BLaER1 treated with 17β-estradiol and CSF1 and Interleukin-3, amounts not matched to agents 10 nM and 100 nM (cell line): Measurements from ENCODE around the gene ZNF160.
"Not testable (repeated sequence)": the region's sequence is repeated elsewhere in the genome, so short reads cannot be mapped to it uniquely, and the experiment has no call there.

ENCODE experiments used
- H3K27ac ChIP-seq, 11 experiments: shearing (Covaris generic); formaldehyde crosslinking; 2 replicates each; pipeline ENCODE4 v1.8.1; 2022
- H3K27me3 ChIP-seq, 11 experiments: shearing (Covaris generic); formaldehyde crosslinking; 2 replicates each; pipeline ENCODE4 v1.8.1; 2022
- H3K36me3 ChIP-seq, 11 experiments: shearing (Covaris generic); formaldehyde crosslinking; 2 replicates each; pipeline ENCODE4 v1.8.1; 2022
- H3K4me1 ChIP-seq, 10 experiments: shearing (Covaris generic); formaldehyde crosslinking; 2 replicates each; pipeline ENCODE4 v1.8.1; 2022
- H3K4me2 ChIP-seq, 11 experiments: shearing (Covaris generic); formaldehyde crosslinking; 2 replicates each; pipeline ENCODE4 v1.8.1; 2022
- H3K4me3 ChIP-seq, 10 experiments: shearing (Covaris generic); formaldehyde crosslinking; 2 replicates each; pipeline ENCODE4 v1.8.1; 2022
- H3K9ac ChIP-seq, 11 experiments: shearing (Covaris generic); formaldehyde crosslinking; 2 replicates each; pipeline ENCODE4 v1.8.1; 2022
- H3K9me3 ChIP-seq, 11 experiments: shearing (Covaris generic); formaldehyde crosslinking; replicated peaks in 1 of 11; 2 replicates each; pipeline ENCODE4 v1.8.1; 2022
- H4K20me1 ChIP-seq, 11 experiments: shearing (Covaris generic); formaldehyde crosslinking; 2 replicates each; pipeline ENCODE4 v1.8.1; 2022
- Cebpa-rat ChIP-seq, 11 experiments: shearing (Covaris generic); IDR thresholded peaks; 2 replicates each; pipeline ENCODE4 v1.8.1; 2022

Gene ZNF160

GRCh38 chr19:53130506-53130905 lies 27.3 kb upstream of the ZNF160 start:
- H3K27ac ChIP-seq, result no peak overlapping the region
- peaks cover 8 to 17% (median 12%) of the 10 kb centered on the region in 10 experiments; a peak in 18 of 20 replicates for H3K4me1 ChIP-seq
- H3K36me3 ChIP-seq, result peaks cover 0 to 3% (median 0%) of the 10 kb centered on the region in 11 experiments; a peak in 1 of 22 replicates
- no peak for TF ChIP-seq Cebpa-rat (IDR thresholded peaks at IDR 0.05)
- no peak overlapping the region for H3K4me3 ChIP-seq
- H3K9me3 ChIP-seq, result peaks cover 3 to 23% (median 14%) of the 10 kb centered on the region in 11 experiments; a peak in 17 of 22 replicates
- H3K9ac ChIP-seq, result no peak overlapping the region
- no peaks in the 10 kb centered on the region for H3K27me3 ChIP-seq
- H3K4me2 ChIP-seq, result peak overlapping the region in 2 of 11 experiments; percentile 40 to 83; a peak in 3 of 22 replicates
- no peaks in the 10 kb centered on the region for H4K20me1 ChIP-seq

- not testable (repeated sequence) for H3K4me3 ChIP-seq, H4K20me1 ChIP-seq, H3K27ac ChIP-seq, H3K27me3 ChIP-seq, H3K4me2 ChIP-seq, H3K36me3 ChIP-seq, H3K9me3 ChIP-seq, H3K9ac ChIP-seq
- peaks cover 12 to 29% (median 20%) of the 10 kb centered on the region in 10 experiments; a peak in 19 of 20 replicates for H3K4me1 ChIP-seq
Measured at GRCh38 chr19:53126733-53127526, 23.7 kb upstream of the ZNF160 start.

- Histone ChIP-seq H3K36me3 (peaks cover 0 to 28% (median 4%) of the 10 kb centered on the region in 11 experiments; a peak in 6 of 22 replicates), H3K4me2 (peak overlapping the region in 6 of 11 experiments; percentile 17 to 45 (median 34); a peak in 8 of 22 replicates), H3K27me3 (no peaks in the 10 kb centered on the region), H4K20me1 (no peaks in the 10 kb centered on the region), H3K9me3 (peaks cover 0 to 13% (median 9%) of the 10 kb centered on the region in 11 experiments; a peak in 16 of 22 replicates), H3K4me3 (no peak overlapping the region), H3K4me1 (peaks cover 0 to 22% (median 12%) of the 10 kb centered on the region in 10 experiments; a peak in 11 of 20 replicates), H3K9ac (no peak overlapping the region), H3K27ac (no peak overlapping the region)
- no peak for TF ChIP-seq Cebpa-rat (IDR thresholded peaks at IDR 0.05)
Measured at GRCh38 chr19:53123400-53123799, 20.2 kb upstream of the ZNF160 start.

GRCh38 chr19:53112286-53112685 lies 9.1 kb upstream of the ZNF160 start:
- Histone ChIP-seq H3K4me1 (0 out of 20 replicates have a peak, but pooled peaks cover 0 to 5% (median 0%) of the 10 kb centered on the region in 10 experiments), H3K27me3 (no peaks in the 10 kb centered on the region), H3K9ac (no peak overlapping the region), H4K20me1 (no peaks in the 10 kb centered on the region), H3K9me3 (peaks cover 24 to 94% (median 55%) of the 10 kb centered on the region in 11 experiments), H3K27ac (no peak overlapping the region), H3K36me3 (peaks cover 57 to 94% (median 74%) of the 10 kb centered on the region in 11 experiments), H3K4me2 (no peak overlapping the region), H3K4me3 (no peak overlapping the region)
- TF ChIP-seq Cebpa-rat (IDR thresholded peaks at IDR 0.05), result no peak

- H3K27ac ChIP-seq, result no peak overlapping the region
- TF ChIP-seq Cebpa-rat (IDR thresholded peaks at IDR 0.05), result no peak
- H4K20me1 ChIP-seq, result no peaks in the 10 kb centered on the region
- H3K4me3 ChIP-seq, result no peak overlapping the region
- H3K36me3 ChIP-seq, result peaks cover 38 to 67% (median 49%) of the 10 kb centered on the region in 11 experiments
- peaks cover 7 to 67% (median 33%) of the 10 kb centered on the region in 11 experiments; a peak in 21 of 22 replicates for H3K9me3 ChIP-seq
- peaks cover 0 to 5% (median under 1%) of the 10 kb centered on the region in 10 experiments; a peak in 7 of 20 replicates for H3K4me1 ChIP-seq
- no peak overlapping the region for H3K9ac ChIP-seq
- no peaks in the 10 kb centered on the region for H3K27me3 ChIP-seq
- H3K4me2 ChIP-seq, result no peak overlapping the region
Measured at GRCh38 chr19:53109527-53109926, 6.3 kb upstream of the ZNF160 start.

GRCh38 chr19:53102756-53103233 lies 427 bp downstream of the ZNF160 start:
- Histone ChIP-seq H3K27me3 (no peaks in the 10 kb centered on the region), H3K4me1 (peaks cover 24 to 38% (median 30%) of the 10 kb centered on the region in 10 experiments), H3K9ac (peak overlapping the region; percentile 87 to 100 (median 98)), H3K4me2 (peak overlapping the region; percentile 89 to 100 (median 94)), H4K20me1 (peaks cover 16 to 45% (median 34%) of the 10 kb centered on the region in 11 experiments; a peak in 17 of 22 replicates), H3K27ac (peak overlapping the region; percentile 88 to 99 (median 98)), H3K36me3 (peaks cover 23 to 36% (median 28%) of the 10 kb centered on the region in 11 experiments), H3K4me3 (peak overlapping the region; percentile 77 to 99 (median 98)), H3K9me3 (peaks cover 0 to 9% (median 0%) of the 10 kb centered on the region in 11 experiments; a peak in 7 of 22 replicates)
- no peak for TF ChIP-seq Cebpa-rat (IDR thresholded peaks at IDR 0.05)

GRCh38 chr19:53102206-53102755 lies 941 bp downstream of the ZNF160 start:
- Histone ChIP-seq H4K20me1 (peaks cover 21 to 50% (median 39%) of the 10 kb centered on the region in 11 experiments; a peak in 17 of 22 replicates), H3K4me3 (peak overlapping the region; percentile 77 to 99 (median 98)), H3K27me3 (no peaks in the 10 kb centered on the region), H3K4me1 (peaks cover 24 to 38% (median 30%) of the 10 kb centered on the region in 10 experiments), H3K4me2 (peak overlapping the region; percentile 89 to 100 (median 94)), H3K9ac (peak overlapping the region; percentile 87 to 100 (median 98)), H3K27ac (peak overlapping the region; percentile 88 to 99 (median 98)), H3K9me3 (peaks cover 0 to 8% (median 0%) of the 10 kb centered on the region in 11 experiments; a peak in 3 of 22 replicates), H3K36me3 (peaks cover 28 to 38% (median 33%) of the 10 kb centered on the region in 11 experiments)
- no peak for TF ChIP-seq Cebpa-rat (IDR thresholded peaks at IDR 0.05)

GRCh38 chr19:53101518-53101917 lies 1.7 kb downstream of the ZNF160 start:
- Histone ChIP-seq H3K4me3 (peak overlapping the region; percentile 77 to 99 (median 98)), H4K20me1 (peaks cover 21 to 51% (median 40%) of the 10 kb centered on the region in 11 experiments; a peak in 17 of 22 replicates), H3K9me3 (peaks cover 0 to 8% (median 0%) of the 10 kb centered on the region in 11 experiments; a peak in 3 of 22 replicates), H3K27me3 (no peaks in the 10 kb centered on the region), H3K36me3 (peaks cover 29 to 40% (median 34%) of the 10 kb centered on the region in 11 experiments), H3K9ac (peak overlapping the region in 10 of 11 experiments; percentile 87 to 100 (median 98); a peak in 20 of 22 replicates), H3K4me2 (peak overlapping the region; percentile 89 to 100 (median 94)), H3K27ac (peak overlapping the region in 8 of 11 experiments; percentile 88 to 99 (median 98); a peak in 11 of 22 replicates), H3K4me1 (peaks cover 24 to 38% (median 30%) of the 10 kb centered on the region in 10 experiments)
- TF ChIP-seq Cebpa-rat (IDR thresholded peaks at IDR 0.05), result no peak

- not testable (repeated sequence) for H3K27ac ChIP-seq, H3K4me2 ChIP-seq, H3K4me3 ChIP-seq, H3K9me3 ChIP-seq, H3K9ac ChIP-seq, H3K27me3 ChIP-seq
- peaks cover 49 to 67% (median 57%) of the 10 kb centered on the region in 11 experiments for H3K36me3 ChIP-seq
- peaks cover 34 to 76% (median 55%) of the 10 kb centered on the region in 11 experiments; a peak in 18 of 22 replicates for H4K20me1 ChIP-seq
- peaks cover 20 to 34% (median 23%) of the 10 kb centered on the region in 10 experiments for H3K4me1 ChIP-seq
Measured at GRCh38 chr19:53098570-53098969, 4.7 kb downstream of the ZNF160 start.

GRCh38 chr19:53096982-53097690 lies 6.1 kb downstream of the ZNF160 start:
- H3K9ac ChIP-seq, H3K27me3 ChIP-seq, H3K4me2 ChIP-seq, H3K27ac ChIP-seq, H3K9me3 ChIP-seq, H3K4me3 ChIP-seq: not testable (repeated sequence)
- peaks cover 16 to 31% (median 18%) of the 10 kb centered on the region in 10 experiments for H3K4me1 ChIP-seq
- H3K36me3 ChIP-seq, result peaks cover 64 to 81% (median 72%) of the 10 kb centered on the region in 11 experiments
- H4K20me1 ChIP-seq, result peaks cover 30 to 87% (median 61%) of the 10 kb centered on the region in 11 experiments; a peak in 19 of 22 replicates

GRCh38 chr19:53096579-53096978 lies 6.6 kb downstream of the ZNF160 start:
- H3K9me3 ChIP-seq, H3K4me3 ChIP-seq, H3K27ac ChIP-seq, H3K9ac ChIP-seq, H3K27me3 ChIP-seq, H3K4me2 ChIP-seq: not testable (repeated sequence)
- H3K36me3 ChIP-seq, result peaks cover 69 to 87% (median 76%) of the 10 kb centered on the region in 11 experiments
- peaks cover 10 to 25% (median 13%) of the 10 kb centered on the region in 10 experiments for H3K4me1 ChIP-seq
- H4K20me1 ChIP-seq, result peaks cover 28 to 87% (median 55%) of the 10 kb centered on the region in 11 experiments; a peak in 19 of 22 replicates
